Liver (tissue), 9 donors: Measurements from ENCODE around the gene MFGE8. TPM values are rescaled to one million over a fixed set of nuclear protein-coding genes. Genes with fewer than 3 reads are reported as not detected.

ENCODE experiments used
- DNase-seq: peaks from one replicate; pipeline ENCODE4 v3.0.0-alpha.2; 2017; ENCODE audit warnings: low spot score
- H3K27ac ChIP-seq, 2 donors: one replicate each; pipeline ENCODE4 v1.7.0; 2013; ENCODE audit warnings: inconsistent platforms in 2 of 2, low read length in 2 of 2, control low read depth in 1 of 2, low read depth in 1 of 2, mild to moderate bottlenecking in 1 of 2
- H3K27me3 ChIP-seq, 4 donors: one replicate each; pipeline versions ENCODE4 v1.6.1 to v1.7.0; 2013; ENCODE audit warnings: low read length in 3 of 4, inconsistent platforms in 1 of 4, mild to moderate bottlenecking in 1 of 4, moderate library complexity in 1 of 4; ENCODE audit not compliant: control insufficient read depth in 4 of 4, insufficient read depth in 4 of 4
- H3K36me3 ChIP-seq, 4 donors: one replicate each; pipeline versions ENCODE4 v1.6.1 to v1.7.0; 2013; ENCODE audit warnings: low read length in 3 of 4, mild to moderate bottlenecking in 3 of 4, low read depth in 1 of 4, moderate library complexity in 1 of 4; ENCODE audit not compliant: control insufficient read depth in 4 of 4, insufficient read depth in 3 of 4
- H3K4me1 ChIP-seq, 4 donors: one replicate each; pipeline versions ENCODE4 v1.6.1 to v1.7.0; 2013; ENCODE audit warnings: low read length in 3 of 4, mild to moderate bottlenecking in 3 of 4, moderate library complexity in 1 of 4; ENCODE audit not compliant: control insufficient read depth in 4 of 4, insufficient read depth in 4 of 4
- H3K4me3 ChIP-seq, 3 donors: one replicate each; pipeline versions ENCODE4 v1.6.1 to v1.7.0; 2013; ENCODE audit warnings: low read length in 3 of 3, control low read depth in 1 of 3, low read depth in 1 of 3, mild to moderate bottlenecking in 1 of 3
- H3K9ac ChIP-seq, 2 donors: one replicate each; pipeline ENCODE4 v1.7.0; 2013; ENCODE audit warnings: low read length in 2 of 2, mild to moderate bottlenecking in 2 of 2, moderate library complexity in 2 of 2, control low read depth in 1 of 2, low read depth in 1 of 2
- H3K9me3 ChIP-seq, 4 donors: one replicate each; pipeline versions ENCODE4 v1.6.1 to v1.7.0; 2013; ENCODE audit warnings: low read length in 3 of 4; ENCODE audit not compliant: control insufficient read depth in 4 of 4
- ATF3 ChIP-seq: IDR thresholded peaks from 2 replicates; pipeline ENCODE4 v1.6.1; 2016; ENCODE audit warnings: antibody characterized with exemption
- CTCF ChIP-seq: fragments of 150-350 bp; IDR thresholded peaks from 2 replicates; pipeline ENCODE4 v1.5.1; 2017; ENCODE audit warnings: improper control_type of control experiment, low read depth, low read length; ENCODE audit not compliant: missing input control
- EGR1 ChIP-seq, 2 donors: IDR thresholded peaks; 2 replicates each; pipeline ENCODE4 v1.6.1; 2016 to 2018; ENCODE audit warnings: antibody characterized with exemption in 2 of 2, low read depth in 2 of 2
- FOXA1 ChIP-seq: IDR thresholded peaks from 2 replicates; pipeline ENCODE4 v1.6.1; 2016; ENCODE audit warnings: antibody characterized with exemption
- FOXA2 ChIP-seq: IDR thresholded peaks from 2 replicates; pipeline ENCODE4 v1.6.1; 2016; ENCODE audit warnings: antibody characterized with exemption
- GABPA ChIP-seq, 2 donors: IDR thresholded peaks in 1 of 2; conservative IDR thresholded peaks in 1 of 2; 2 replicates each; pipeline ENCODE4 v1.6.1; 2016; ENCODE audit warnings: antibody characterized with exemption in 2 of 2, mild to moderate bottlenecking in 1 of 2, moderate library complexity in 1 of 2
- HNF4A ChIP-seq, 2 donors: conservative IDR thresholded peaks; 2 replicates each; pipeline ENCODE4 v1.6.1; 2016; ENCODE audit warnings: antibody characterized with exemption in 2 of 2, mild to moderate bottlenecking in 2 of 2
- HNF4G ChIP-seq: IDR thresholded peaks from 2 replicates; pipeline ENCODE4 v1.6.1; 2016; ENCODE audit warnings: antibody characterized with exemption
- JUND ChIP-seq, 2 donors: IDR thresholded peaks; 2 replicates each; pipeline ENCODE4 v1.6.1; 2016; ENCODE audit warnings: antibody characterized with exemption in 2 of 2
- MAX ChIP-seq: IDR thresholded peaks from 2 replicates; pipeline ENCODE4 v1.6.1; 2016; ENCODE audit warnings: antibody characterized with exemption
- REST ChIP-seq: IDR thresholded peaks from 2 replicates; pipeline ENCODE4 v1.6.1; 2016; ENCODE audit warnings: antibody characterized with exemption, mild to moderate bottlenecking
- RXRA ChIP-seq, 2 donors: IDR thresholded peaks; 2 replicates each; pipeline ENCODE4 v1.6.1; 2017 to 2018; ENCODE audit warnings: antibody characterized with exemption in 2 of 2, mild to moderate bottlenecking in 1 of 2
- TAF1 ChIP-seq: conservative IDR thresholded peaks from 2 replicates; pipeline ENCODE4 v1.6.1; 2016; ENCODE audit warnings: antibody characterized with exemption, mild to moderate bottlenecking
- YY1 ChIP-seq: IDR thresholded peaks from 2 replicates; pipeline ENCODE4 v1.6.1; 2016; ENCODE audit warnings: antibody characterized with exemption, mild to moderate bottlenecking
- WGBS: extraction: QIAGEN DNeasy Blood & Tissue Kit; methylation state at CpG from one replicate; pipeline ENCODE4 v1.1.7; 2013; 5-methylcytosine and 5-hydroxymethylcytosine counted together
- polyA plus RNA-seq, 2 donors: library from polyadenylated mRNA; stranded (reverse) in 1 of 2; unstranded in 1 of 2; fragments of 200-250 nt in 1 of 2; fragments of >200 nt in 1 of 2; fragmentation: Nextera tagmentation in 1 of 2; extraction: Ambion mirVana in 1 of 2; gene quantifications; one replicate each; pipeline versions ENCODE4 v1.2.1 to v1.2.3, GENCODE V29; 2013 to 2015
- total RNA-seq, 2 donors: library from RNA; depleted of rRNA; stranded (reverse); fragments of >200 nt; gene quantifications; one replicate each; pipeline ENCODE4 v1.2.3, GENCODE V29; 2014
- donor health status: healthy.
- donor health status: healthy.
- donor health status: healthy.
- donor health status: healthy.
- donor health status: healthy.

The MFGE8 gene
- total and polyA plus RNA-seq, 4 donors: 6.6 to 14.8 (median 12.8) TPM

- 94% methylated on average over 6 of the region's 6 CpGs for WGBS
- no peaks in the 10 kb centered on the region for H3K9me3 ChIP-seq
- H3K27me3 ChIP-seq: no peaks in the 10 kb centered on the region
- H3K9ac ChIP-seq: no peak overlapping the region
- TF ChIP-seq GABPA (IDR thresholded peaks at IDR 0.05 in 1 of 2, conservative IDR thresholded peaks at IDR 0.05 in 1 of 2) (no peak), HNF4G (no peak)
- H3K27ac ChIP-seq: no peak overlapping the region
- no peak for DNase-seq
- no peaks in the 10 kb centered on the region for H3K4me1 ChIP-seq
- no peak overlapping the region for H3K4me3 ChIP-seq
- no peaks in the 10 kb centered on the region for H3K36me3 ChIP-seq
Observed at GRCh38 chr15:88950600-88951160, 37.5 kb upstream of the MFGE8 start.

- TF ChIP-seq EGR1 (IDR thresholded peaks at IDR 0.05; ENCODE audit: low read depth in 2 of 2) (no peak), TAF1 (no peak), CTCF (no peak), YY1 (no peak), REST (no peak), HNF4G (no peak), HNF4A (conservative IDR thresholded peaks at IDR 0.05) (no peak), FOXA2 (no peak), GABPA (IDR thresholded peaks at IDR 0.05 in 1 of 2, conservative IDR thresholded peaks at IDR 0.05 in 1 of 2) (no peak), MAX (no peak), JUND (IDR thresholded peaks at IDR 0.05) (no peak), FOXA1 (no peak), RXRA (IDR thresholded peaks at IDR 0.05) (no peak), ATF3 (no peak)
- Histone ChIP-seq H3K27me3 (no peaks in the 10 kb centered on the region), H3K9me3 (no peaks in the 10 kb centered on the region), H3K4me1 (no peaks in the 10 kb centered on the region), H3K4me3 (no peak overlapping the region), H3K36me3 (no peaks in the 10 kb centered on the region), H3K9ac (no peak overlapping the region), H3K27ac (no peak overlapping the region)
- WGBS: 87% methylated on average over 5 of the region's 5 CpGs
- no peak for DNase-seq
Observed at GRCh38 chr15:88949734-88950400, 36.7 kb upstream of the MFGE8 start.
